Measurements from ENCODE around the gene ADAP1.

Gene ADAP1

DNA sequence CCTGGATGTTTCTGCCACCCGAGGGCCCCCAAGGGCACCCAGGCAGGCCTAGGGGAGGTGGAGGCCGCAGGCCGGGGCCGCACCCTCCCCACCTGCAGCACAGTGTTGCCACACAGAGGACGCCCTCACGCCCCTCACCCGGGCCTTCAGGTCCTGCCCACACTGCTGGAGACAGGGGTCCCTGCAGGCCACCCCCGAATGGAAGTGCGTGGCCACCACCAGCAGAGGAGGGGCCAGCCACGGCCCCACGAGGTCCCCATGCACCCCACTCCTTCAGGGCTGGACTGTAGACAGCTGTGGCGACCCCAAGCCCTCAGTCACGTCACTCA lies 35.4 kb downstream of the ADAP1 start:
- H3K27me3 ChIP-seq (ENCODE audit: control insufficient read depth, insufficient read depth, low read length), result no peaks in the 10 kb centered on the region
- no peak overlapping the region for H3K4me3 ChIP-seq (ENCODE audit: low read depth, low read length)
- no peak overlapping the region for H3K9ac ChIP-seq
- H3K4me1 ChIP-seq, result no peaks in the 10 kb centered on the region
- no peaks in the 10 kb centered on the region for H3K79me2 ChIP-seq
- no peak overlapping the region for H3K27ac ChIP-seq
- no peaks in the 10 kb centered on the region for H3K9me3 ChIP-seq (ENCODE audit: control insufficient read depth, low read length)
- H3K4me2 ChIP-seq (ENCODE audit: low read length), result no peak overlapping the region
- H2AFZ ChIP-seq, result no peak overlapping the region
- TF ChIP-seq CTCF (IDR thresholded peaks at IDR 0.05), result no peak
- no peaks in the 10 kb centered on the region for H3K36me3 ChIP-seq (ENCODE audit: control insufficient read depth, insufficient read depth, low read length)

GRCh38 chr7:918441-919113 lies 35.9 kb downstream of the ADAP1 start:
- Histone ChIP-seq H3K36me3 (ENCODE audit: control insufficient read depth, insufficient read depth, low read length) (no peaks in the 10 kb centered on the region), H3K27me3 (ENCODE audit: control insufficient read depth, insufficient read depth, low read length) (no peaks in the 10 kb centered on the region), H3K9ac (no peak overlapping the region), H3K4me3 (ENCODE audit: low read depth, low read length) (no peak overlapping the region), H3K4me2 (ENCODE audit: low read length) (no peak overlapping the region), H3K27ac (no peak overlapping the region), H2AFZ (no peak overlapping the region), H3K9me3 (ENCODE audit: control insufficient read depth, low read length) (no peaks in the 10 kb centered on the region), H3K79me2 (no peaks in the 10 kb centered on the region), H3K4me1 (no peaks in the 10 kb centered on the region)
- TF ChIP-seq CTCF (IDR thresholded peaks at IDR 0.05), result no peak

GRCh38 chr7:918118-918425 lies 36.4 kb downstream of the ADAP1 start:
- Histone ChIP-seq H3K4me3 (ENCODE audit: low read depth, low read length) (no peak overlapping the region), H3K9me3 (ENCODE audit: control insufficient read depth, low read length) (no peaks in the 10 kb centered on the region), H3K4me2 (ENCODE audit: low read length) (no peak overlapping the region), H3K27me3 (ENCODE audit: control insufficient read depth, insufficient read depth, low read length) (no peaks in the 10 kb centered on the region), H3K79me2 (no peaks in the 10 kb centered on the region), H3K9ac (no peak overlapping the region), H3K27ac (no peak overlapping the region), H3K4me1 (no peaks in the 10 kb centered on the region), H3K36me3 (ENCODE audit: control insufficient read depth, insufficient read depth, low read length) (no peaks in the 10 kb centered on the region), H2AFZ (no peak overlapping the region)
- TF ChIP-seq CTCF (IDR thresholded peaks at IDR 0.05), result no peak

- H3K79me2 ChIP-seq, result no peaks in the 10 kb centered on the region
- H3K4me1 ChIP-seq, result no peaks in the 10 kb centered on the region
- H2AFZ ChIP-seq, result no peak overlapping the region
- H3K9ac ChIP-seq, result no peak overlapping the region
- H3K4me3 ChIP-seq (ENCODE audit: low read depth, low read length), result no peak overlapping the region
- H3K27me3 ChIP-seq (ENCODE audit: control insufficient read depth, insufficient read depth, low read length), result no peaks in the 10 kb centered on the region
- no peaks in the 10 kb centered on the region for H3K36me3 ChIP-seq (ENCODE audit: control insufficient read depth, insufficient read depth, low read length)
- no peak overlapping the region for H3K4me2 ChIP-seq (ENCODE audit: low read length)
- H3K9me3 ChIP-seq (ENCODE audit: control insufficient read depth, low read length), result no peaks in the 10 kb centered on the region
- H3K27ac ChIP-seq, result no peak overlapping the region
- no peak for TF ChIP-seq CTCF (IDR thresholded peaks at IDR 0.05)
Observed at GRCh38 chr7:917255-918117, 37.0 kb downstream of the ADAP1 start.

All from parathyroid adenoma (tissue), 2 donors.